GM21576 (cell line): Measurements from ENCODE around the gene RNU1-2.
"Not testable (repeated sequence)": the region's sequence is repeated elsewhere in the genome, so short reads cannot be mapped to it uniquely, and the experiment has no call there.

ENCODE experiments used
- ATAC-seq: cut with Tn5 transposase; IDR thresholded peaks from one replicate; pipeline ENCODE4 v1.9.1; 2021; ENCODE audit warnings: mild to moderate bottlenecking, moderate library complexity; ENCODE audit not compliant: unreplicated experiment

Gene RNU1-2

DNA sequence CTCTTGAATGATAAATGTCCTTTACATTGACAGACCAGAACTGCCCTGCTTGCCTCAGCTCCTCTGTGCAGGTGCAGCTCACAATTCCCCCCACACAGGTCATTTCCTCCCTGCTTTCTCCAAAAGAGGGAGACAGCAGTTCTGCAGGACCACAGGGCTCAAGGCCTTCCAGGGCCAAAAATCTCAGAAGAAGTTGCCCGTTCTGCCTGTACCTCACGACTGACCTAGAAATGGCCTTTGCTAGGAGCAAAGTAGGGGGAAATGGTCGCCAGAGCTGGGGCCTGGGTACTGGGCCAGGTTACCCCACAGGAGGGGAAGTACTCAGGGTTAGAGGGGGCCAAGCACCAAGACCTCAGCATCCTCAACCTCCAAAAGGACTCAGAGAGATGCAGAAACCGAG is 11.1 kb downstream of the RNU1-2 start:
- ATAC-seq, result no peak

DNA sequence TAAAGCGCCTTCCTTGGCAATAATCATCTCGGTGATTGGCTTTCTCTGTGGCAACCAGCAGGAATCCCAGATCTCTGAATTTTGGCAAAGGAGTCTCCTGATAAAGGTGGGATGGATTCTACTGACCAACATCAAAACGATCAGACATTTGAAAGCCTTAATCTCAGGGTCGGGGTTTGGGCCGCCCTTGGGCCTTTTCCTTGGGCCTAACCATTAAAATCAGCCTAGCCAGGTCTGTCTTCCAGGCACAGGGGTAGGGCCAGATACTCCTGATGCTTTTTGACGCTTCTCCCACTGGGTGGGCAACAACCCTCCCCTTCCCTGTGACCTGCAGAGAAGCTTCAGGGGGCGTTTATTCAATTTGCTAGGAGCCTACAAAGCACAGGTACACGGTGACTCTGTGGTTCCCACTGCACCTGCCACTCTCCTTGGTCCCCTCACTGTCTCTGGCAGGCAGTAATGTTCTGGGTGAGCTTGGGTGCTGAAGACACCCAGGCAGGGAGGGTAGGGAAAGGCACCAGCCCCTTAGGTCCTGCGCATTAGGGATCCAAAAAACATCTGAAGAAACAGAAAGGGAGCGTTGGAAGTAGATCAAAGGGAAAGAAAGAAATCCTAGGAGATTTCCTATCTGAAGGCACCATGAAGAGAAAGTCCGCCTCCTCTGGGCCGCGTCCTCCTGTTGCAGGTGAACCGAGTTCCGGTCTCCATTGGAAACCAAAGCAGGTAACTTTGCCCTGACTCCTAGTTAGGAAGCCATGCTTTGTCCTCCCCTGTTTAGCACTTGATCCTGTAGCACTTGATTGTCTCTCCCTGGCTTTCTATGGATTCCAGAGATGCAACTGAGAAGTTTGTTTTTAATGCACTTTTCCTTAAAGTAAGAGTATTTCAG is 12.3 kb downstream of the RNU1-2 start:
- ATAC-seq, result no peak

DNA sequence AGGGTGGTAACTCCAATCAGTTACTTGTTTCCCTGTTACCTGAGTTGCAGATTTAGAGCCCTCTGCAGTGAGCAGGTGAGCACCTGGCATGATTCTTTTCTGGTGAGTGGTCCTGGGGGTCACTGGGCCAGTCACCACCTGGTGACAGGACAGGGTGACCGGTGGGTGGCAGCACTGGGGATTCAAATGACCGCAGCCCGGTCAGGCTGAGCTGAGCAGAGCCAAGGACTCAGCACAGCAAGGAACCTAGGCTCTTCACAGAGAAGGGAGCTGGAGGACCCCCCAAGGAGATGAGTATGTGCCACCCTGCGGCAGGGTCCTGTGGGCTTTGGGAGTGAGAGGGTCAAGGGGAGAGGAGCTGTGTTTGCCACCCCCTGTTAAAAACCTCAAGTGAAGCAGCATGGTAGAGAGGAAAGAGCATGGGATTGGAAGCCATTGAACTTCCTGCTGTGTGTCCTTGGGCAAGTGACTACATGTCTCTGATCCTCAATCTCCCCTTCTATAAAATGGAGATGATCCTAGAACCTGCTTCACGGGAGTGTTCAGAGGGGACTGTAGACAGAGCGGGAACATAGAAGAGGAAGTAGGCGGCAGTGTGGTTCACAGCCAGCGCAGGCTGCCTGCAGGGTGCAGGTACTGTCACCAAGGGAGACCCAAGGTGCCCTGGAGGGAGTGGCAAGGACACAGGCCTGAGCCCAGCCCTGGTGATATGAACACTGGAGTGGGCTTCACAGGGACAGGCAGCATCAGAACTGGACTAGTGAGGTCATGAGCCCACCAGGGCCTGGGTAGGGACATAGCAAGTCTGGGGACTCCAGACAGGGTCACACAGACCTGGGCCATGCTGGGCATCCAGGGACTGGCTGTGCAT is 16.3 kb downstream of the RNU1-2 start:
- ATAC-seq, result not testable (repeated sequence)

DNA sequence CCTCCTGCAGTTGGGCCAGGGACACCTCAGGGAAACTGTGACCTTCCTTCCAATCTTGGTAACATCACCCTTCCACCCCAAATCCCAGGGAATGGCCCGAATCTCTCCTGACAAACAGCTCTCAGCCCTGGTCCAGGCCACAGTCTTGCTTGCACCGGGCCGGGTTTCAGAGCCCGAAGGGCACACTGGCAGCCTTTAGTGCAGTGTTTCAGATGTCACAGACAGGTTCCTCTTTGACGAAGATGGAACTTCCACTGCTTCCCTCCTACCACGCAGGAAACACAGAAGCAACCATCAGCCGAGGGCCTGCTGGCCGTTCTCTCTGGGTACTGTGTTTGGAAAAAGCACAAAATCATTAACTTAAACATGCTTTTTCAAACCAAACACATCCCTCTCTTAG is 17.0 kb downstream of the RNU1-2 start:
- ATAC-seq, result not testable (repeated sequence)

DNA sequence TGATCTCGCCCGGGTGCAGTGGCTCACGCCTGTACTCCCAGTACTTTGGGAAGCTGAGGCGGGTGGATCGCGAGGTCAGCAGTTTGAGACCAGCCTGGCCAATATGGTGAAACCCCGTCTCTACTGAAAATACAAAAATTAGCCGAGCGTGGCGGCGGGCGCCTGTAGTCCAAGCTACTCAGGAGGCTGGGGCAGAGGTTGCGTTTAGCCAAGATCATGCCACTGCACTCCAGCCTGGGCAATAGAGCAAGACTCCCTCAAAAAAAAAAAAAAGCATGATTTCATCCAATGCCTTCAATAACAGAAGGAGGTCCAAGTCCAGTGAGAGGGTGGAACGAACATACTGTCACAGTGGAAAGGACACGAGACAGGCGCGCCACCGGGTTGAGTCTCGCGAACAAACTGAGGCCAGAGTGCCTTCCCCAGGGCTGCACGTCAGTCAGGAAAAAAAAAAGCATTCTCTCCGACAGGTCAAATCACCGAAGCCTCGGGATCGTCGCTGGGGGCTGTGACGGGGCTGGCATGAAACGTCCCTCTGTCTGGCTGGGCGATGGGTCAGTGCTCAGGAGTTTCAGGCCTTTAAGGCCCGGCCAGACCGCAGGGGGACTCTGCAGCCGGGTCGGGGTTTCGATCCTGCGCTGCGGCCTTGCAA is 17.5 kb downstream of the RNU1-2 start:
- no peak for ATAC-seq

DNA sequence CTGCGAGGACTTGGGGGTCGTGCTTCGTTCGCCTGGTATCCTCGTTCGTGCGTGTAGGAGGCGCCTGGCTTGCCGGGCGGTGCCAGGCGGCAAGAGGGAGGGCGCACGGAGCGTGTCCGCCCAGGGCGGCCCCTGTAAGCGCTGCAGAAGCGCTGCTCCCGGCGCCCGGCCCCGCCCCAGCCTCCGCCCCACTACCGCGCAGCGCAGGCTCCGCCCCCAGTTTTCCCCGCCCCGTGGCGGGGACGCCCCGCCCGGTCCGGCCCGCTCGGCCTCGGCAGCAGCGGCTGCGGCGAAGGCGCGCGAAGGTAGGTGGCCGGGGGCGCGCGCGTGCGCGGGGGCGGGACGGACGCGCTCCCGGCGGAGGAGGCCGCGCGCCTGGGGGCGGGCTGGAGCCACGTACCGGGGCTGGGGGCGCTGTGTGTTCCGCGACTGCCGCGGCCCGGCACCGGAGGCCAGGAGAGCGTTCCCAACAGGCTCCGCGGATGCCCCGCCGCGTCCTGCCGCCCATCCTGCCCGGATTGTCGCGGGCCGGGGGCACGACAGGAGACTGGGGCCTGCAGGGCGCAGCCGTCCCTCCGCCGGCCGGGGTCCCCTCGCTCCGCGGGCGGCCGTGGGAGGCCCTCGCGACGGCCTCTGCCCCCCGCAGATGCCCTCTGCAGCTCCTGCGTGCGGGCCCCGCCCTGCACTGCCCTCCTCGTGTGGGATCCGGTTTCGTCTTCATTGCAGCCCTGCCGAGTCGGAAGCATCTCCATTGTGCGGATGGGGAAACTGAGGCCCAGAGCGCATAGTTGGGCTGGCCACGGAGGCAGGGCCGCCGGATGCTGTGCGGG is 18.3 kb downstream of the RNU1-2 start:
- peak; percentile 72 for ATAC-seq

DNA sequence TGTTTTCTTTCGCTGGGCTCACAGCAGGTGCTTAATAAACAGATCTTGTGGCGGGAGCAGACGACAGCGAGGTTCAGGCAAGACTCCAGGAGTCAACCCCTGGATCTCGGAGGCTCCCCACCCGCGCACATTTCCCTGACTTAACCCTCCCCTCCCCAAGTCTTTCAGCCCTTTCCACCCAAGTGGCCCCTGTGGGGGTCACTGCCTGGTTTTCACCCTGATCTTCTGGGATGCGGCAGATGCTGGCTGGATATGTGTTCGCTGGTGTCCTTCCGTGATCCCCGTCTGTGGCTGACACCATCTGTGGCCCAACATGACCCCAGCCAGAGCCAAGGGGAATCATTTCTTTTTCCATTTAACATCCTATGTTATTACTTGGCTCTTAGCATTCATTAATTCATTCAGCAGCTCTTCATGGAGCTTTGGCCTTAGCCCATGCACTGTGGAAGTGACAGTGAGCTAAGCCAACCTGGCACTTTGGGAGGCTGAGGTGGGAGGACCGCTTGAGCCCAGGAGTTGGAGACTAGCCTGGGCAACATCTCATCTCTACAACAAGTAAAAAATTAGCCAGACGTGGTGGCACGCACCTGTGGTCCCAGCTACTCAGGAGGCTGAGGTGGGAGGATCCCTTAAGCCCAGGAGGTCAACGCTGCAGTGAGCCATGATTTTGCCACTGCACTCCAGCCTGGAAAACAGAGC is 19.3 kb downstream of the RNU1-2 start:
- not testable (repeated sequence) for ATAC-seq

DNA sequence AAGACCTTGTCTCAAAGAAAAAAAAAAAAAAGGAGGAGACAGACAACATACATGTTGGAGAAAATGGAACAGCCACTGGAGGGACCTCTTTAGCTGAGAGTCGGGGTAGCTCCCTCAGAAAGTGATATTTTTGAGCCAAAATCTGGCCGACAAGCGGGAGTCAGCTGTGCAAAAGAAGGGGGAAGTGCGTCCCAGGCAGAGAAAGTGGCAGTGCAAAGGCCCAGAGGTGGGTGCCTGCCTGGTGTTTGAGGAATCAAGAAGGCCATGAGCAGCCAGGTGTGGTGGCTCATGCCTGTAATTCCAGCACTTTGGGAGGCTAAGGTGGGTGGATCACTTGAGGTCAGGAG is 19.8 kb downstream of the RNU1-2 start:
- ATAC-seq, result no peak

DNA sequence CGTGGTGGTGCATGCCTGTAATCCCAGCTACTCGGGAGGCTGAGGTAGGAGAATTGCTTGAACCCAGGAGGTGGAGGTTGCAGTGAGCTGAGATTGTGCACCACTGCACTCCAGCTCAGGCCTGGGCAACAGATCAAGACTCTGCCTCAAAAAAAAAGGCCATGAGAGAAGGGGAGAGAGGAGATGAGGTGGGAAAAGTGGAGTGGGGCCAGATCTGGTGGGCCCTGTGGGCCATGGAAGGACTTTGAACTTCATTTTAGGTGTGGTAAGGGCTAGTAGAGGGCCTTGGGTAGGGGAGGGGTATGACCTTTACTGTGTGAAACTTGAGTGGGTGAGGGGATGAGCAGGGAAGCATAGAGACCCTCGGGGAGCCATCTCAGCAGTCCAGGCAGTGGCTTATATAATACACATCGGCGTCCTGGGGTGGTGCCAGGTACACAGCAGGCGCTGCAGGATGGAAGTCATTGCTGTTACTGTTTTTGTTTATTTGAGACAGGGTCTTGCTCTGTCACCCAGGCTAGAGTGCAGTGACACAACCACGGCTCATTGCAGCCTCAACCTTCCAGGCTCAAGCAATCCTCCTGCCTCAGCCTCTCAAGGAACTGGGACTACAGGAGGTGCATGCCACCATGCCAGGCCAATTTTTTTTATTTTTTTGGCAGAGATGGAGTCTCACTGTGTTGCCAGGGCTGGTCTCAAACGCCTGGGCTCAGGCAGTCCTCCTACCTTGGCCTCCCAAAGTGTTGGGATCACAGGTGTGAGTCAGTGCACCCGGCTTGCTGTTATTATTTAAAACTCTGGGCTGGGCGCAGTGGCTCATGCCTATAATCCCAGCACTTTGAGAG is 20.5 kb downstream of the RNU1-2 start:
- ATAC-seq, result not testable (repeated sequence)

DNA sequence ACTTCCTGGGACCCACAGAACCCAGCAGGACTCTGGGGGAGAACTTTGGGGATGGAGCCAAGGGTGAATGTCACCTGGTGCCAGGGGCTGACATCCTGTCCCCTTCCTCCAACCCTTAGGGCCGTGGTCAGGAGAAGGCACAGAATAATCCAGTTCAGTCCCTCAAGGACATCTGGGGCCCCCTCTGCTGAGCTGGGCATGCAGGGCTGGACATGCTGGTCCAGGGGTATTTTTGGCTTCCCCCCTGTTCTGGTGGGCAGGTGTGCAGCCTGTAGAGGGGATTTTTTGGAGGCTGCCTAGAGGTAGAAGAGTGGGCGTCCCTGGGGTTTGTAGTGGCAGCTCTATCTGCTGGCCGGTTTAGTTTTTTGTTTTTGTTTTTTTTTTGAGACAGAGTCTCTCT is 22.6 kb downstream of the RNU1-2 start:
- no peak for ATAC-seq

DNA sequence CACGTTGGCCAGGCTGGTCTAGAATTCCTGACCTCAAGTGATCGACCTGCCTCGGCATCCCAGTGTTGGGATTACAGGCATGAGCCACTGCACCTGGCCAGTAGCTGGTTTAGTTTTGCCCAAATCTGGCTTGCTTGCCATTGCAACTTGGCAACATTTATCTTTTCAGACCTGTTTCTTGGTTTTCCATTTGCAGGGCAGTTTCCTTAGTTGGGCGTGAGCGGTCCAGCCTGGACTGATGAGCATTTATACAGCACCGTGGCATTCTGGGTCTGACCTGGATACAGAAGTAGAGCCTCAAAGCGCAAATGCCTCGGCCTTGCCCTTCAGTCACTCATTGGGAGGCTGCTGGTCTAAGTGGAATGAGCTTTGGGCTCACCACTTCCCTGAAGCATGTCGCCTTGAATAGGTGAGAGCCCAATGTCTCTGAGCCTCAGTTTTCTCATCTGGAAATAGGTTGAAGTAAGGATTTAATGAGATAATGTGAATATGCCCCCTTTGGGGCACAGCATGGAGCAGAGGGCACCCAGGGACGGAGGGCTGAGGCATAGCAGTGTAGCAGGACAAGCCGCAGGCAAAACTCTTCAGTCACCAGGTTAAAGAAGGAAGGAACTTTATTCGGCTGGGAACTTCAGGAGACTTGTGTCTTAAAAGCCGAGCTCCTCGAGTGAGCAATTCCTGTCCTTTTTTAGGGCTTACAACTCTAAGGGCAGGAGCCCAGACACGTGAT is 23.3 kb downstream of the RNU1-2 start:
- not testable (repeated sequence) for ATAC-seq

DNA sequence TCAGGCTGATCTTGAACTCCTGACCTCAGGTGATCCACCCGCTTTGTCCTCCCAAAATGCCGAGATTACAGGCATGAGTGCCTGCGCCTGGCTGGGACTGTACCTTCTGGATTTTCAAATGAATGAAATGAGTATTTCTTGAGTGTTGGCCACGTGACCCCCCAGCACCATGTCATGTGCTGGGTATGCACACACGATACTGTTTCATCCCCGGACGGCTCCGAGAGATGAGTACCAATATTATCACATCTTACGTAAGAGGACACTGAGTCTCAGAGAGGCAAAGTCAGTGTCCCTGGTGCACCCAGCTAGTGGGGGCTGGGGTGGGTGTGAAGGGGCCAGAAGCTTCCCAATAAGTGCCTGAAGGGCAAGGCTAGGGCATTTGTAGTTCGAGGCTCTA is 25.2 kb downstream of the RNU1-2 start:
- no peak for ATAC-seq

DNA sequence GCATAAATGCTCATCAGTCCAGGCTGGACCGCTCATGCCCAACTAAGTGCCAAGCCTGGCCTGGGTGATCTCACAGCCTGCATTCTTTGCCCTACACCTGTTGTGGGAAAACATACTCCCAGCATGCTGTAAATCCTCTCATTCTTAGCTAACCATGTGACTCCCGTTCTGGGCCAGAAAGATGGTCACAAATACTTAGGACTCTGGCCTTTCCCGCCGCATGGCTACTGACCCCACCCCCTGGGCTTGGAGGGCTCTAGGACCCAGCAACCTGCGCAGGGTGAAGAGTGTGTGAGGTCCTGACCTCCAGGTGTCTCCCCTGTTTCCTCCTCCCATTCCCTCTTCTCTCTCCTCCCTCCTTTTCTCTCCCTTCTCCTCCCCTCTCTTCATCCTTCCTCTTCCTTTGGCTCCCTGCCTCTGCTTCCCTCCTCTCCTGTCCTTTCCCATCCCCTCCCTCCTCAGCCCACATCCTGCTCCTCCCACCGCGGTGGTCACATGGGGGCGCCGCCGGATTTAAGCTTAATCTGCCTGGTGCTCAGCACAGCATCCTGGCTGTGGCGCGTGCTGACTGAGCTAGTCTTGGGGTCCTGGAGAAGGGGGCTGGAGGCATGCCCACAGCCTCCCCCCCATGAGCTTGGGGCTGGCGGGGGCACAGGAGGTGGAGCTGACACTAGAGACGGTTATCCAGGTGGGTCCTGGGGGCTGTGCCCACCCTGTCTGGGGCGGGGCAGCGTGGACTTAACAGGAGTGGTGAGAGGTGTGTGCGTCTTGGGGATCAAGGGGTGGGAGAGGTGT is 25.8 kb downstream of the RNU1-2 start, which contains the start of gene CROCC:
Gene CROCC, plus strand, starts transcription at position 541 of the 795 bp plus-strand sequence. Its CDS starts 88 bp downstream, at position 629.
- no peak for ATAC-seq

DNA sequence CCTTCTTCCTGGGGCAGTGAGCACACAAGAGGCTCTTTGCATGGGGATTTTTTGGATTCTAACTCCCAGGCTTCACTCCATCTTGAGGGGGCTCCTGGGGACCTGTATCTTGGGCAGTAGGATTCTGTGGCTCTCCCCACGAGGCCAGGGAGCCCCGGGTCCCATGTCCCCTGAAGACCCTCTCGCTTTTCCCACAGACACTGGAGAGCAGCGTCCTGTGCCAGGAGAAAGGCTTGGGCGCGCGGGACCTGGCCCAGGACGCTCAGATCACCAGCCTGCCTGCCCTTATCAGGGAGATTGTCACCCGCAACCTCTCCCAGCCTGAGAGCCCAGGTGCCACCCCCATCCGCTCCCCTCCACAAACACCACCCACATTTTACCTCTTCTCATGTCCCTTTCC is 26.7 kb downstream of the RNU1-2 start:
- ATAC-seq, result no peak

DNA sequence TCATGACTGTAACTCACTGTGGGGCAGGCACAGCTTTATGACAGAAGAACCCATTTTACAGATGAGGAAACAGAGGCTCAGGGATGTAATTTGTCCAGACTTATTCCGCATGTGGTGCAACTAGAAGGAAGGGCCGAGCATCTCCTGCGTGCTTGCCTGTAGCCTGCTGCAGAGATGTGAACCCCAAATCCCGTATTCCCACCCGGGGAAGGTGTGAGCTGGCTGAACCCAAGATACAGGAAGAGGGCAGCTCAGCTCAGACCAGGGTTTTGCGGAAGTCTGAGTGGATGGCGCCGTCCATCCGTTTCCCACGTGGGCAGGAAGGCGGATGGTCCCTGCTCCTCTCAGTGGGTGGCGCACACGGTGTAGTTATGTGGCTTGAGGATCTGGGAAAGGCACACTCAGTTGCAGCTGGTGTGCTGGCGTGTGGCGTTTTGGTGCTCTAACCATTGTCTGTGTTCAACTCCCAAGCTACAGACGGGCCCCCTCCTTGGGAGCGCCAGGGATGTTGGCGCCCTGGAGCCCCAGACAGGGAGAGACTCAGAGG is 27.2 kb downstream of the RNU1-2 start:
- ATAC-seq, result no peak

DNA sequence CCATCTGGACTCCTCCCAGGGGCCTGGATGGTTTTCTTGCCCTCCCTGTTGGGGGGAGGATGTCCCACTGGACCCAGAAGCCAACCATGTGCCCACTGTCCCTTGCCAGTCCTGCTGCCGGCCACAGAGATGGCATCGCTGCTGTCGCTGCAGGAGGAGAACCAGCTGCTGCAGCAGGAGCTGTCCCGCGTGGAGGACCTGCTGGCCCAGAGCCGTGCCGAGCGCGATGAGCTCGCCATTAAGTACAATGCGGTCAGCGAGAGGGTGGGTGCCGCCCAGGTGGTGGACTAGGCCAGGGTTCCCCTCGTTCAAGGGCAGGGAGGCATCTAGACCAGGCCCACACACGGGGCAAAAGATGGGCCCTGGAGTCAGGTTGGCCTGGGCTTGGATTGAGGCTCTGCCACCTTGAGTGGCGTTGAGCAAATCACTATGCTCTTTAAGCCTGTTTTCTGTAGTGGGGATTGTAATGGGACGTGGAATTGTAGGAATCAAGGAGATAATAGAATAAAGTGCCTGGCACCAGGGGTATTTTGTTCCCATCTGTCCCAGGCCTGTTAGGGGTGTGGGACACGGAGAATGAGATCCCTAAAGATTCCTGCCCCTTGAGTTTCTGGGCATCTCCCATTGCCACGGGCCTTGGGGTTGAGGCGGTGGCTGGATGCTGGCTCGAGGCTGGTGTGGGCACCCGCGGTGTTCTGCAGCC is 28.6 kb downstream of the RNU1-2 start:
- no peak for ATAC-seq
